Endometrium (tissue), 2 donors: ENCODE data around the gene EPHA10.

ENCODE experiments used
- FAIRE-seq: peaks from 2 replicates; lab custom pipeline; 2012; peaks lifted over from hg19 to GRCh38; lab: Jason Lieb, UNC
- donor health status: control.
- donor health status: control.

Gene EPHA10

DNA sequence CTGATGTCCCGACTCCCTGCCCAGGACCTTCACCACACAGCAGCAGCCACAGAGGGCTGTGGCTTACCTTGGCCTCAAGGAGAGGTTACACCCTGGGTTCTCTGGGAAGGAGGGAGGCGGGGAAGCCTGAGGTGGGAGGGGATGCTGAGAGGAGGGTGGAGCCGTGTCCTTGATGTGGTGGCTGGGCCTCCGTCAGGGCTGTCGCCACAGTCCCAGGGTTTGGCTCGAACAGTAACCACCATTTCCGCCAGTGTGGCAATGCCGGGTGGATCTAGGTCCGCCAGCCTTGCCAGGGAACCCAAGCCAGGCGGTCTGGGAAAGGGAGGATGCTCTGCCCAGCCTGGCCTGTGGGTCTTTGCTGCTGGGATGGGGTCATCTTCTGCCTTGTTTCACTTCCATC lies 91.0 kb downstream of the EPHA10 start:
- no peak for FAIRE-seq

DNA sequence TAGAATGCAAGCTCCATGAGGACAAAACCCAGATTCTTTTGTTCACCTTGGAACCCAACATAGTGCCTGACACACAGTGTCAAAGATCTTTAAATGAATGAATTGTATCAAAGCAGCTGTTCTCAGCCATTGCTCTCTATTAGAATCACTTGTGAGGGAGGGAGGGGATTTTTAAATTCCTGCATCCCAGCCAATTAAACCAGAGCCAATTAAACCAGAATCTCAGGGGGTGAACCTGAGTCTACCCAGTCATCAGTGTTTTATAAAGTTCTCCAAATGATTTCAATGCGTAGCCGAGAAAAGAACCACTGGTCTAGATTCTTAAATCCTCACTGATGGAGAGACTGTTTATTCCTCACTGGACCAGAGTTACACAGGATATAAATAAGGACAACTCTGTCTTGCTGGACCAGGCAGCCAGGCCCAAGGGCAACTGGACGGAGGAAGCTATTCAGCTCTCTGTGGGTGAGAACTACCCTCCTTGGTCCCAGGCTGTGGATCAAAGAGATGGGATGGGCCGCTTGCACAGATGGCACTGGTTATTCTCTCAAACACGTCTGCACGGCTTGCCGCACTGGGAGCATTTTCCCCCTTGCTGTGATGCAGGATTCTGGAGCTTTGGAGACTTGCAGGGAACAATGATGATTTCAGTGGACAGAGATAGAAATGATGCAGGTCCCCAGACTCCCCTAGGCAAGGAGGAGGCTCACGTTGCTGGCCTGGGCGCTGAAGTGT lies 92.6 kb downstream of the EPHA10 start:
- FAIRE-seq: no peak

DNA sequence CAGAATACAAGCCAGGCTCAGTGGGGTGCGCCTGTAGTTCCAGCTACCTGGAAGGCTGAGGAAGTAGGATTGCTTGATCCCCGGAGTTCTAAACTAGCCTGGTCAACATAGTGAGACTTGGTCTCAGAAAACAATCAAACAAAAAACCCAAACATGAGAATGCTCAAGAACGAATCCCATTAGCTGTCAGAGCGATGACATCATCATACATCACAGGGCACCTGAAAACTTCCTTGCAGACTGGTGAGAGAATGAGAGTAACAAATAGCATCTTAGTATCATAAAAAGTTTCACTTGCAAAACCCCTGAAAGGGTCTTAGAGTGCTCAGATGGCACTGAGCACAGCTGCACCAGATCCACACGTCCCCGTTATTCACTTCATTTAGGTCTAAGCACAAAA lies 93.7 kb downstream of the EPHA10 start:
- no peak for FAIRE-seq

DNA sequence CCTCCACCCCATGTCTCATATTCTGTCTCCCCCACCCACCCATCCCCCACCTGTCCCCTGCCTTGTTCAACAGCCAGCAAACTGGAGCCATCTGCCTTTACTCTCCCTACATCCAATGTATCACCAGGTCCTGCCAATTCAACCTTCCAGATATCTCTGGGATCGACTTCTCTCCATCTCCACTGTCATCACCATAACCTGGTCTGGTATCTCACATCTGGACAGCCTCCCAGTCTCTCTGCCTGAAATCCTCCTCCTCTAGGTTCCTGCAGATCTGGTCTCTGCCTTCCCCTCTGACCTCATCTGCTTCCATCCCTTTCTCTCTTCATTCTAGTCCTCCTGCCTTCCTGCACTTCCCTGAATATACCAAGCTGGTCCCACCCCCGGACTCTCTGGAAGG lies 94.8 kb downstream of the EPHA10 start:
- no peak for FAIRE-seq

DNA sequence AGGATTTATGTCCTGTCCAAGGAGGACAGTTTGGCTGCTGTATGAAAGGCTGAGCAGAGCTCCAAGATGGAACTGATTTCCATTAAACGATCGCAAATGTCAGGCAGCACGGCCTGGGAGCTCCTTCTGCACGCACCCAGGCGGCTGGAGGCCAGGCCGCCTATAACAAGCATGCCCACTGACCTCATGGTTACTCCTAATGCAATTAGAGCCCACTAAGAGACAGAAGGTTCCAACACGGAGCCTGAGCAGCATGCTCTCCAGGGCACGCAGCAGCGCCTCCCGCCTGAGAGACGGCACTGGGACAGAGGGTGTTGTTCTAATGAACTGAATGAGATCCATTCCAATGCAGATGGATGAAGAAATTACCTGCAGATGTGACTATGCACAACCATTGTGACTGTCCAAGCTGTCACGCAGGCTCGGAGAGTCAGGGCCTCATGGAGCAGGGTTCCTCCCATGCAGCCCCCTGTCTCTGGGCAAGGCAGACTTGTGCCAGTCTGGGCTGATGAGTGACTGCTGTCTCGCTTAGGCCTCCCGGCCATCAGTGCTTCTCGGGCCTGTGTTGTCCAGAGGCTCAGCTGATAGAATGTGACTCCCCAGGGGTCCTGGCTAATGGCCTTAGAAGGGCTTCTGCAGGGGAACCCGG lies 97.8 kb downstream of the EPHA10 start:
- no peak for FAIRE-seq

DNA sequence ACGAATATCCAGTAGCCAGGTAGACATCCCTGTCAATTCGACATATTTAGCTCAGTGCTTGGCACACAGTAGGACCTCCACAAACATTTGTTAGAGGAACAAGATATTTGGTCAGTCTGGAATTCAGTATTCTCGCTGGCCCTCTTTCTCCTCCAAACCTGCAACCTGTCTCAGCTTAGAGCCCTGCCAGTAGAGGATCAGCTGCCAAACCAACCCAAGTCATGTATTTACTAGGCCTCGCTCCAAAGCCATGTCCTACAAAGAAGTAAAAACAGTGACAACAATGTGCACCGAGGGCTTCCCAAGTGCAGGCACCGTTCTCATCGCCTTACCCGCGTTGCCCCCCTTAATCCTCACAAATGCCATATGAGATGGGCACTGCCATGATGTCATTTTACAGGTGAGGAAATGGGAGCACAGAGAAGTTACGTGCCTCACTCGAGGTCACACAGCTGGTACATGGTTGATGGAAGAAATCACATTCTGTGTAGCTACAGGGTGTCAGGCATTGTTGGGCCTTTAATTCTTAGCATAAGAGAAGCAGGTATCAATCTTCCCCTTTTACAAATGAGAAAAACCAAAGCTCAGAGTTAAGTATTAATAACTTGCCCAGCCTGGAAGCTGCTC lies 98.6 kb downstream of the EPHA10 start:
- no peak for FAIRE-seq
